K562 (cell line): Measurements from ENCODE around the gene TOMM40L. TPM values are rescaled to one million over a fixed set of nuclear protein-coding genes. Genes with fewer than 3 reads are reported as not detected.

Source experiments
- ATF4 ChIP-seq: fragments of 450-650 bp; formaldehyde crosslinking; IDR thresholded peaks from 2 replicates; pipeline ENCODE4 v1.4.0; 2022; ENCODE audit warnings: mild to moderate bottlenecking, moderate library complexity
- FOXO4 ChIP-seq: fragments of 450-650 bp; formaldehyde crosslinking; IDR thresholded peaks from 2 replicates; pipeline ENCODE4 v1.4.0; 2020; ENCODE audit warnings: mild to moderate bottlenecking, moderate library complexity
- GABPA ChIP-seq: fragments of 200-800 bp; sonication (Bioruptor generic); conservative IDR thresholded peaks from 2 replicates; pipeline ENCODE4 v1.6.1; 2016; ENCODE audit warnings: low read depth, missing genetic modification characterization, missing compliant biosample characterization
- KAT7 ChIP-seq: sonication (generic); formaldehyde crosslinking; IDR thresholded peaks from 2 replicates; pipeline ENCODE4 v1.8.0; 2022; ENCODE audit warnings: missing genetic modification reagents, mild to moderate bottlenecking, borderline replicate concordance
- MAFK ChIP-seq: IDR thresholded peaks from 2 replicates; pipeline ENCODE4 v1.6.1; 2011; ENCODE audit warnings: low read length, improper control_type of control experiment
- MBD2 ChIP-seq: sonication (generic); IDR thresholded peaks from 2 replicates; pipeline ENCODE4 v1.6.1; 2016; ENCODE audit warnings: low read depth, borderline replicate concordance
- MTA1 ChIP-seq: fragments of 450-650 bp; IDR thresholded peaks from 2 replicates; pipeline ENCODE4 v1.6.1; 2017; ENCODE audit warnings: borderline replicate concordance
- NCOA6 ChIP-seq: fragments of 450-650 bp; IDR thresholded peaks from 2 replicates; pipeline ENCODE4 v1.6.1; 2017; ENCODE audit warnings: mild to moderate bottlenecking
- NFYB ChIP-seq: IDR thresholded peaks from 2 replicates; pipeline ENCODE4 v1.6.1; 2011; ENCODE audit warnings: mild to moderate bottlenecking, moderate library complexity; ENCODE audit not compliant: insufficient read length; ENCODE audit errors: extremely low read depth
- NONO ChIP-seq, 2 experiments: fragments of 200-400 bp in 1 of 2; fragments of 450-650 bp in 1 of 2; formaldehyde crosslinking in 1 of 2; IDR thresholded peaks; 2 replicates each; pipeline ENCODE4 v1.6.1; 2017; ENCODE audit warnings: low read depth in 2 of 2, mild to moderate bottlenecking in 2 of 2, moderate library complexity in 2 of 2, low read length in 1 of 2
- NR2C1 ChIP-seq, 2 experiments: fragments of 450-650 bp; IDR thresholded peaks; 2 replicates each; pipeline ENCODE4 v1.6.1; 2017; ENCODE audit warnings: mild to moderate bottlenecking in 2 of 2, antibody characterized with exemption in 1 of 2, inconsistent platforms in 1 of 2, missing compliant biosample characterization in 1 of 2, missing genetic modification characterization in 1 of 2
- POU5F1 ChIP-seq: fragments of 150-350 bp; IDR thresholded peaks from 2 replicates; pipeline ENCODE4 v1.6.1; 2014; ENCODE audit warnings: borderline replicate concordance, low read length, low read depth, mild to moderate bottlenecking; ENCODE audit not compliant: partially characterized antibody
- PTRF ChIP-seq: fragments of 450-650 bp; IDR thresholded peaks from 2 replicates; pipeline ENCODE4 v1.6.1; 2016; ENCODE audit warnings: mild to moderate bottlenecking, missing genetic modification characterization, missing compliant biosample characterization
- SMC3 ChIP-seq: conservative IDR thresholded peaks from 2 replicates; pipeline ENCODE4 v1.6.1; 2011; ENCODE audit warnings: low read depth, low read length, improper control_type of control experiment; ENCODE audit not compliant: insufficient read depth
- SRF ChIP-seq, 2 experiments: fragments of 250-450, 450-650 bp in 1 of 2; sonication (Bioruptor Pico) in 1 of 2; sonication (generic) in 1 of 2; formaldehyde crosslinking; IDR thresholded peaks; 2 replicates each; pipeline versions ENCODE4 v1.5.0 to v1.5.1; 2020 to 2022; ENCODE audit warnings: mild to moderate bottlenecking in 1 of 2, missing genetic modification reagents in 1 of 2
- SRSF3 ChIP-seq: fragments of 200-400 bp; formaldehyde crosslinking; IDR thresholded peaks from 2 replicates; pipeline ENCODE4 v1.6.1; 2016; ENCODE audit warnings: mild to moderate bottlenecking, low read length, moderate library complexity; ENCODE audit not compliant: insufficient read depth
- ZNF124 ChIP-seq: sonication (generic); formaldehyde crosslinking; IDR thresholded peaks from 2 replicates; pipeline ENCODE4 v1.8.1; 2022; ENCODE audit warnings: missing genetic modification reagents
- ZNF431 ChIP-seq: sonication (generic); formaldehyde crosslinking; IDR thresholded peaks from 2 replicates; pipeline ENCODE4 v1.8.0; 2022; ENCODE audit warnings: mild to moderate bottlenecking, missing genetic modification reagents
- ZNF592 ChIP-seq: fragments of 450-650 bp; IDR thresholded peaks from 2 replicates; pipeline ENCODE4 v1.6.1; 2017; ENCODE audit warnings: antibody characterized with exemption, mild to moderate bottlenecking
- ZNF644 ChIP-seq: fragments of 200-800 bp; sonication (Bioruptor generic); IDR thresholded peaks from 2 replicates; pipeline ENCODE4 v1.6.1; 2016; ENCODE audit warnings: low read depth, missing genetic modification characterization, missing compliant biosample characterization
- ZNF75A ChIP-seq: fragments of 450-650 bp; formaldehyde crosslinking; IDR thresholded peaks from 2 replicates; pipeline ENCODE4 v1.4.0; 2020; ENCODE audit warnings: mild to moderate bottlenecking
- ZSCAN32 ChIP-seq: fragments of 450-650 bp; formaldehyde crosslinking; IDR thresholded peaks from 2 replicates; pipeline ENCODE4 v1.4.0; 2020; ENCODE audit warnings: mild to moderate bottlenecking, moderate library complexity
- polyA plus RNA-seq, 8 experiments: library from polyadenylated mRNA; depleted of rRNA in 4 of 8; stranded (reverse) in 5 of 8; unstranded in 3 of 8; fragments of >200 nt; fragmentation: Nextera tagmentation in 2 of 8; fragmentation: Illumina TruSeq in 1 of 8; extraction: Ambion mirVana in 2 of 8; extraction: Trizol in 1 of 8; gene quantifications; 2 replicates each; pipeline versions ENCODE4 v1.2.1 to v1.2.3, GENCODE V29; 2011 to 2014; ENCODE audit warnings: inconsistent platforms in 1 of 8, missing spikeins in 1 of 8
- total RNA-seq, 7 experiments: library from RNA; depleted of rRNA in 6 of 7; stranded (reverse); fragments of >200 nt in 6 of 7; fragmentation: Illumina TruSeq in 2 of 7; extraction: Trizol in 2 of 7; gene quantifications; 2 replicates each; pipeline versions ENCODE4 v1.2.1 to v1.2.3, GENCODE V29; 2011 to 2021; ENCODE audit warnings: low replicate concordance in 1 of 7

TOMM40L gene
- total and polyA plus RNA-seq, 9 of the 15 experiments (the other 6 are each of a cell fraction or from before 2014, with no cell fraction given), result 9.6 to 33.6 (median 25.2) TPM

GRCh38 chr1:161225534-161226319, at the start of gene TOMM40L (continued):
- TF ChIP-seq KAT7 (no peak), ATF4 (no peak), GABPA (no peak), NCOA6 (no peak), ZNF124 (CRISPR knock-in tag) (no peak), ZNF75A (no peak), ZNF431 (no peak), SRF (CRISPR knock-in tag; IDR thresholded peaks at IDR 0.05) (no peak; a peak in 1 of 4 replicates), POU5F1 (no peak), SRSF3 (no peak), ZNF592 (no peak; the same call in 1 of the 2 replicates), NR2C1 (IDR thresholded peaks at IDR 0.05) (peak; percentile 90), NR2C1 (tag; IDR thresholded peaks at IDR 0.05) (peak; percentile 75), NFYB (peak; percentile 86), PTRF (tag) (no peak), ZSCAN32 (CRISPR knock-in tag) (no peak), ZNF644 (peak; percentile 83), SMC3 (0 out of 2 replicates have a peak, but pooled peaks have one; percentile 33), NONO (IDR thresholded peaks at IDR 0.05; ENCODE audit: low read depth in 2 of 2, low read length in 1 of 2) (no peak), FOXO4 (CRISPR knock-in tag) (no peak), MAFK (no peak), MTA1 (0 out of 2 replicates have a peak, but pooled peaks have one; percentile 10), MBD2 (peak; percentile 92)
